PC-9 (cell line): ENCODE data around the gene LMO2. TPM values are rescaled to one million over a fixed set of nuclear protein-coding genes. Genes with fewer than 3 reads are reported as not detected.

Experiments
- BruUV-seq: library from RNA; stranded (reverse); fragments of 400-500 nt; replicated peaks from 2 replicates; lab custom pipeline; 2021; lab: Mats Ljungman, UMichigan
- CTCF ChIA-PET: fragments of 300-600 bp; sonication (Branson Sonifier 250); formaldehyde crosslinking; loops from one replicate; lab custom pipeline; 2022; ENCODE audit warnings: antibody characterized with exemption; lab: Charles Lee
- POLR2A ChIA-PET: fragments of 300-600 bp; sonication (Branson Sonifier 250); formaldehyde crosslinking; loops from one replicate; lab custom pipeline; 2022; ENCODE audit warnings: antibody characterized with exemption; ENCODE audit not compliant: unreplicated experiment; lab: Charles Lee
- DNase-seq, 2 experiments: peaks; one replicate each; pipeline versions ENCODE4 v3.0.0 to v3.0.0-alpha.2; 2015 to 2022; ENCODE audit warnings: mixed read lengths in 1 of 2
- H2AFZ ChIP-seq: fragments of 200-600 bp; sonication (generic); 2 replicates; pipeline ENCODE4 v1.8.1; 2017; ENCODE audit warnings: antibody characterized with exemption
- H3F3A ChIP-seq: fragments of 200-600 bp; sonication (generic); 2 replicates; pipeline ENCODE4 v1.8.1; 2017; ENCODE audit warnings: antibody characterized with exemption, mild to moderate bottlenecking, low read depth; ENCODE audit not compliant: insufficient read depth
- H3K27ac ChIP-seq: fragments of 200-600 bp; sonication (generic); 2 replicates; pipeline ENCODE4 v1.6.1; 2016; ENCODE audit warnings: mixed run types
- H3K27me3 ChIP-seq: fragments of 200-600 bp; sonication (generic); 2 replicates; pipeline ENCODE4 v1.6.1; 2016; ENCODE audit warnings: low read depth, mixed run types; ENCODE audit not compliant: insufficient read depth
- H3K36me3 ChIP-seq: fragments of 200-600 bp; sonication (generic); 2 replicates; pipeline ENCODE4 v1.6.1; 2016; ENCODE audit warnings: low read depth, mixed run types
- H3K4me1 ChIP-seq: fragments of 200-600 bp; sonication (generic); replicated peaks from 2 replicates; pipeline ENCODE4 v1.6.1; 2016; ENCODE audit warnings: mixed run types; ENCODE audit not compliant: insufficient read depth
- H3K4me2 ChIP-seq: fragments of 200-600 bp; sonication (generic); 2 replicates; pipeline ENCODE4 v1.6.1; 2017; ENCODE audit warnings: mixed run types
- H3K4me3 ChIP-seq: fragments of 200-600 bp; sonication (generic); 2 replicates; pipeline ENCODE4 v1.6.1; 2016; ENCODE audit warnings: mixed run types
- H3K79me2 ChIP-seq: fragments of 200-600 bp; sonication (generic); 2 replicates; pipeline ENCODE4 v1.6.1; 2017; ENCODE audit warnings: low read depth, mixed run types
- H3K9me2 ChIP-seq: fragments of 200-600 bp; sonication (generic); 2 replicates; pipeline ENCODE4 v1.8.1; 2017; ENCODE audit warnings: mild to moderate bottlenecking; ENCODE audit not compliant: insufficient read depth
- H3K9me3 ChIP-seq: fragments of 200-600 bp; sonication (generic); 2 replicates; pipeline ENCODE4 v1.8.1; 2016; ENCODE audit warnings: low read depth; ENCODE audit not compliant: insufficient read depth
- H4K20me1 ChIP-seq: fragments of 200-600 bp; sonication (generic); 2 replicates; pipeline ENCODE4 v1.8.1; 2017; ENCODE audit not compliant: insufficient read depth
- EZH2 ChIP-seq: fragments of 200-600 bp; sonication (generic); IDR thresholded peaks from 2 replicates; pipeline ENCODE4 v1.8.0; 2017; ENCODE audit warnings: antibody characterized with exemption, low read depth
- intact Hi-C: fragments of 100-400 bp; cut with micrococcal nuclease; formaldehyde crosslinking; loops from one replicate; pipeline ENCODE4 v1.10.0; 2022; ENCODE audit not compliant: unreplicated experiment
- total RNA-seq: library from RNA; stranded (reverse); gene quantifications from 2 replicates; pipeline ENCODE4 v1.2.3, GENCODE V29; 2021
- TF ChIP-seq, protein P1 (sequence below): fragments of 200-600 bp; sonication (generic); conservative IDR thresholded peaks from 2 replicates; pipeline ENCODE4 v1.6.1; 2017; ENCODE audit warnings: mixed run types, antibody characterized with exemption, mild to moderate bottlenecking, moderate library complexity

Gene LMO2
- total RNA-seq, 1 experiment from 2014 or later, result 0.28 TPM

DNA sequence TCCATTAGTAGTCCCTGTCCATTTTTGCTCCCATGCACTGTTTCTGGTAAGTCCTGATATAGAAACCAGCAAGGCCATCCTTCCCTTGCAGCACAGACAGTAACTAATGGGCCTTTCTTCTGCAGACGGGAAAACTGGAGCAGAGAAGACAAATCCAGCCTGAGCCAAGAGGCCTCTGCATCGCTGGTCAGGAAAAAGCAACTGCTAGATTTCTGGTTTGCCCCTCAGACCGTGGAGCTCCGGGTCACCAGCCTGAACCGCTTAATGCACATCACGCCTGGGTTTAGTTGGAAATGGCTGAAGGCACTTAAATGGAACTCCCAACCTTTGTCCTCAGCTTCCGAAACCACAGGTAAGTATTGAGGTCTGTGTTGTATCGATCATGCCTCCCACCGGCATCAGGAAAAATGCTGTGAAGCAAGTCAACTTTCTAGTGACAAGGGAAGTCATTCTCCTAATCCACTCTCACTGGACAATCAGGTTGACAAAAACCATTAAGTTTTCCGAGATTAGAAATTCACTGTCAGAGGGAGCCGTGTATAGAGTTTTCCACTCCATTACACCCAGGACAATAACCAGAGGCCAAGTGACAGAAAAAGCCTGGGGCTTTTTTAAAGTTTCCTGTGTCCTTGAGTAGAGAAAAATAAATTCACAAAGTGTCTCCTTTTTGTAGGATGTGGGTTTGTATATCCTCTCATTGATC lies 14.8 kb upstream of the LMO2 start:
- H3K4me1 ChIP-seq, result no peaks in the 10 kb centered on the region
- no peaks in the 10 kb centered on the region for H3K79me2 ChIP-seq
- H2AFZ ChIP-seq, result no peak overlapping the region
- no peaks in the 10 kb centered on the region for H3K9me3 ChIP-seq
- no peak overlapping the region for H3K4me3 ChIP-seq
- no peaks in the 10 kb centered on the region for H3K9me2 ChIP-seq
- H3K36me3 ChIP-seq, result no peaks in the 10 kb centered on the region
- TF ChIP-seq EZH2, result no peak
- TF ChIP-seq, protein P1, sequence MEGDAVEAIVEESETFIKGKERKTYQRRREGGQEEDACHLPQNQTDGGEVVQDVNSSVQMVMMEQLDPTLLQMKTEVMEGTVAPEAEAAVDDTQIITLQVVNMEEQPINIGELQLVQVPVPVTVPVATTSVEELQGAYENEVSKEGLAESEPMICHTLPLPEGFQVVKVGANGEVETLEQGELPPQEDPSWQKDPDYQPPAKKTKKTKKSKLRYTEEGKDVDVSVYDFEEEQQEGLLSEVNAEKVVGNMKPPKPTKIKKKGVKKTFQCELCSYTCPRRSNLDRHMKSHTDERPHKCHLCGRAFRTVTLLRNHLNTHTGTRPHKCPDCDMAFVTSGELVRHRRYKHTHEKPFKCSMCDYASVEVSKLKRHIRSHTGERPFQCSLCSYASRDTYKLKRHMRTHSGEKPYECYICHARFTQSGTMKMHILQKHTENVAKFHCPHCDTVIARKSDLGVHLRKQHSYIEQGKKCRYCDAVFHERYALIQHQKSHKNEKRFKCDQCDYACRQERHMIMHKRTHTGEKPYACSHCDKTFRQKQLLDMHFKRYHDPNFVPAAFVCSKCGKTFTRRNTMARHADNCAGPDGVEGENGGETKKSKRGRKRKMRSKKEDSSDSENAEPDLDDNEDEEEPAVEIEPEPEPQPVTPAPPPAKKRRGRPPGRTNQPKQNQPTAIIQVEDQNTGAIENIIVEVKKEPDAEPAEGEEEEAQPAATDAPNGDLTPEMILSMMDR, result no peak
- ChIA-PET CTCF (no interaction called here), POLR2A (no interaction called here)
- H3K27me3 ChIP-seq, result peaks cover 25% of the 10 kb centered on the region
- intact Hi-C loops, result no loop called here
- H3K27ac ChIP-seq, result no peak overlapping the region
- DNase-seq, result no peak
- no peak overlapping the region for H3K4me2 ChIP-seq
- no peaks in the 10 kb centered on the region for H3F3A ChIP-seq
- no TSS peak for BruUV-seq
- no peaks in the 10 kb centered on the region for H4K20me1 ChIP-seq

DNA sequence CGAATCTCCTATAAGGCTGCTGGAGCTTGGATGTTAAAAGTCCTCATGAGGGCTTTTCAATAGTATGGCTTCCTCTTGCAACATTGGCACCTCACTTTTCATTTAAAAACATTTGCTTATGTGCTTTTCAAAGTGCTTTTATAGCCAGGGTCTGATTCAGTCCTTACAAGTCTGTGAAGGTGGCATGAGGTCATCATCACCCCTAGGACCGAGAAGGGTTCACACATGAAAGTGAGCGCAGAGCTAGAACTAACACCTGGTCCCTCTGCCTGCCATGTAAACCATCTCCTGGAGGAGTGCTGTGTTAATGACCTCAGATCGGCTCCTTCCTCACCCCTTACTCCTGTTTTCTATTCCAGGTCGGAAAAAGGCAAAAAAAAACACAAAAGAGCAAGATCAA lies 12.2 kb upstream of the LMO2 start:
- Histone ChIP-seq H3K27ac (no peak overlapping the region), H3K79me2 (no peaks in the 10 kb centered on the region), H3F3A (no peaks in the 10 kb centered on the region), H3K4me1 (no peaks in the 10 kb centered on the region), H3K4me3 (no peak overlapping the region), H3K27me3 (peaks cover 35% of the 10 kb centered on the region), H3K36me3 (no peaks in the 10 kb centered on the region), H4K20me1 (no peaks in the 10 kb centered on the region), H3K9me2 (no peaks in the 10 kb centered on the region), H3K9me3 (no peaks in the 10 kb centered on the region), H3K4me2 (no peak overlapping the region), H2AFZ (no peak overlapping the region)
- BruUV-seq, result no TSS peak
- ChIA-PET POLR2A (no interaction called here), CTCF (no interaction called here)
- no peak for TF ChIP-seq EZH2
- TF ChIP-seq, protein P1, result no peak
- no peak for DNase-seq
- intact Hi-C loops, result no loop called here

DNA sequence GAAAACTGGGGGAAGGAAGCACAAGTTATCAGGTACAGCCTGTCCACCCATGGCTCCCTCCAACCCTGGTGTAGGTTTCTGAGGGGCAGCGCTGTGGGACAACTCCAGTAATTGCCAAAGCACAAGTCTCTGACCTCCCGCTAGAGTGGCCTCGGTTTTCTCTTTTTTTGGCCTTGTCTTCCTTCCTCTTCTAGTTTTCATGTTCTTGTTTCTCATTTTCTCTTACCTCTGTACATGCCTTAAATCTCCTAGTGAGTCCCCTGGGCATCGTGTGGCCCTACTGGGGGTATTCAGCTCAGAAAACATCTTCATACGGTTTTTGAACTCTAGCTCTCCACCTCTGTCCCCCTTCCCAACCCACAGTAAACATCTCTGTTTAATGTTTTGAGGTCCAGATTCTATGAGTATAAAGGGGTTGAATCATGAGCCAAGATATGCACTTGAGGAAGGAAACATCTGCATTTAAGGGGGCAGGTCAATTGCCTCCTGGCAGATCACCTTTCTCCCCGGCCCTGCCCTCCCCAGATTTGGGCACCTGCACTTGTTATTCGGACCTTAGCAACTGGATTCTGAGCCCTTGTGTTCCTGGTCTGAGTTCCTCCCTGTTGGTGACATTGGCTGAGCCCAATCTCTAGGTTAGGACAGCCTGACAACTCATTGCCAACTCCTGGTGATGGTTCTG lies 8.4 kb upstream of the LMO2 start:
- intact Hi-C loops, result no loop called here
- Histone ChIP-seq H3K27ac (no peak overlapping the region), H4K20me1 (no peaks in the 10 kb centered on the region), H3K79me2 (no peaks in the 10 kb centered on the region), H3K4me3 (no peak overlapping the region), H3K27me3 (peaks cover 35% of the 10 kb centered on the region), H3F3A (no peaks in the 10 kb centered on the region), H3K4me2 (no peak overlapping the region), H3K9me3 (no peaks in the 10 kb centered on the region), H2AFZ (no peak overlapping the region), H3K4me1 (no peaks in the 10 kb centered on the region), H3K36me3 (no peaks in the 10 kb centered on the region), H3K9me2 (no peaks in the 10 kb centered on the region)
- POLR2A ChIA-PET, result no interaction called here
- no peak for DNase-seq
- no TSS peak for BruUV-seq
- TF ChIP-seq, protein P1, result no peak
- no peak for TF ChIP-seq EZH2
- CTCF ChIA-PET, result no interaction called here
